GM18909 (cell line): ENCODE data around the gene SRRM5.

Experiments
- ATAC-seq: cut with Tn5 transposase; IDR thresholded peaks from one replicate; pipeline ENCODE4 v1.9.1; 2021; ENCODE audit warnings: mild to moderate bottlenecking; ENCODE audit not compliant: unreplicated experiment, poor library complexity

SRRM5 gene

DNA sequence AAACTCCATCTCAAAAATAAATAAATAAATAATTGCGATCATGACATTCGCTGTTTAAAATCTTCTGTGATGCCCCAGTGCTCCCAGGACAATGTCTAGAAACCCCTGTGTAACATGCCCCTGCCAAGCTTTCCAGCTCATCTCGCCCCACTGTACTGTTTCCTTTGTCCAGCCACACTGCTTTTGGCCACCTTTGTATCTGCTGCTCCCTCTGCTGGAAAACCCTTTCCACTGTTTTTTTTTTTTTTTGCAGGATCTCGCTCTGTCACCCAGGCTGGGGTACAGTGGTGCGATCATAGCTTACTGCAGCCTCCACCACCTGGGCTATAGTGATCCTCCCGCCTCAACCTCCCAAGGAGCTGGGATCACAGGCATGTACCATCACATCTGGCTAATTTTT is 50.6 kb downstream of the SRRM5 start:
- no peak for ATAC-seq

DNA sequence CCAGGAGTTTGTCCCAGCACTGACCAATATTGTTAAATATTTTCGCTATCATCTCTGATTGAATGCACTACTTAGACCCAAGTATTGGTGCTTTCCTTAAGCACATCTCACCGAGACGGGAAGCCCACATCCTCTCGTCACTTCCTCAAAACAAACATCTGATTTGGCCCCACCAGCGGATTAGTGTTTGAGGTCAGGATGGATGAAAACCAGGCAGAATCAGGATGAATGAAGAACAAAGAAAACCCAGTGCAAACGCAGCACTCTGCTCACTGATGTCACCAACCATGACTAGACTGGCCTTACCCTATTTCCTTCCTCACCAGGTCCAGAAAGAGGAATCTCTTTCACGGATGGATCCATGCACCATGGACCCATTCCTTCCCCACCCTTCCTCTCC is 52.1 kb downstream of the SRRM5 start:
- ATAC-seq: no peak
